Stimulated activated CD4-positive, alpha-beta T cell treated with anti-CD3 and anti-CD28 coated beads, TNF-alpha, amount 100 ng/mL, for 48 hours (primary cell): ENCODE results near the gene KRT17.

Experiments used
- DNase-seq, 3 donors: peaks; one replicate each; pipeline ENCODE4 v3.0.0-alpha.2; 2020; ENCODE audit warnings: low read depth in 3 of 3

KRT17 gene

GRCh38 chr17:41575336-41575735, 49.0 kb downstream of the KRT17 start:
- no peak for DNase-seq

- DNase-seq: no peak
Observed at GRCh38 chr17:41571561-41572434, 52.6 kb downstream of the KRT17 start, which contains the start of gene KRT9. TSS of gene KRT9 (minus strand) at chr17:41572059. CDS start at chr17:41571992, 67 bp downstream.
